ENCODE data around the gene RUNX3. TPM values are rescaled to one million over a fixed set of nuclear protein-coding genes. Genes with fewer than 3 reads are reported as not detected.

The RUNX3 gene
- total and polyA plus RNA-seq, 4 donors, result 0.43 to 1.1 (median 0.88) TPM

DNA sequence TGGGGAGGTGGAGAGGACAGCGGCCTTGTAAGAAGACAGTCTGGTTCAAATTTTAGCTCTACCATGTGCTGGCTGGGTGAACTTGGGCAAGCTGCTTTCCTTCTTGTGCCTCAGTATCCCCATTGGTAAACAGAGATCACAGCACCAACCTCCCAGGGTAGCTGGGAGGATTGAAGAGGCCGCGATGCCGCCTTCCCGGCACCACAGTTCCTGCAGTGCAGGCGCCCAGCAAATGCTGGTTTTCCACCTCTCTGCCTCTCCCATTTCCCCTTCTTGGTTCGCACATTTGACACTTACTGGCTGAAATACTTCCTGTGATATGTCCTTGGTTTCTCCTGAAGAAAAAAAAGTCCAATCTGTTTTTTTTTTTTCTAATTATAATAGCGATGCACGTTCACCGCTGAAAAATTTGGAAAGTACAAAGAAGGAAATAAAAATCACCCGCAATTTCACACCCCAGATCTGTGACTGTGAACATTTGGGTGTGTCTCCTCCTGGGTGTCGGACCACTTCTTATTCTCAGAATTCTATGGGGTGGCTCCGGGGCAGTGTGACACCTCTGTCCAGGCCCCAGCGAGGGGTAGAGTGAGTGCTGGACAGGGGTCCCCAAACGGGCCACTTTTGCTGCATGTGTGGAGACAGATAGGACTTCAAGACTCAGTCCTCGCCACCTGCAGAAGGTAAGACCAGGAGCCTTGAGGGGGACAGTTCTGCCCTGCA, 73.1 kb downstream of the RUNX3 start:
- 86% methylated on average over 16 of the region's 16 CpGs for WGBS
- Histone ChIP-seq H3K27me3 (ENCODE audit: control insufficient read depth in 4 of 4, insufficient read depth in 4 of 4, low read length in 3 of 4) (peaks cover 0 to 2% (median 0%) of the 10 kb centered on the region in 4 donors), H3K9ac (ENCODE audit: low read depth in 1 of 2, low read length in 2 of 2) (no peak overlapping the region), H3K27ac (ENCODE audit: low read depth in 1 of 2, low read length in 2 of 2) (no peak overlapping the region), H3K9me3 (ENCODE audit: control insufficient read depth in 4 of 4, low read length in 3 of 4) (no peaks in the 10 kb centered on the region), H3K4me1 (ENCODE audit: control insufficient read depth in 4 of 4, insufficient read depth in 4 of 4, low read length in 3 of 4) (no peaks in the 10 kb centered on the region), H3K4me3 (ENCODE audit: low read depth in 1 of 3, low read length in 3 of 3) (no peak overlapping the region), H3K36me3 (ENCODE audit: control insufficient read depth in 4 of 4, insufficient read depth in 3 of 4, low read depth in 1 of 4, low read length in 3 of 4) (no peaks in the 10 kb centered on the region)
- TF ChIP-seq GABPA (IDR thresholded peaks at IDR 0.05 in 1 of 2, conservative IDR thresholded peaks at IDR 0.05 in 1 of 2) (no peak), RAD21 (IDR thresholded peaks at IDR 0.05) (no peak), NR2F2 (IDR thresholded peaks at IDR 0.05) (no peak), JUND (IDR thresholded peaks at IDR 0.05) (no peak)
- no peak for DNase-seq (ENCODE audit: low spot score)

DNA sequence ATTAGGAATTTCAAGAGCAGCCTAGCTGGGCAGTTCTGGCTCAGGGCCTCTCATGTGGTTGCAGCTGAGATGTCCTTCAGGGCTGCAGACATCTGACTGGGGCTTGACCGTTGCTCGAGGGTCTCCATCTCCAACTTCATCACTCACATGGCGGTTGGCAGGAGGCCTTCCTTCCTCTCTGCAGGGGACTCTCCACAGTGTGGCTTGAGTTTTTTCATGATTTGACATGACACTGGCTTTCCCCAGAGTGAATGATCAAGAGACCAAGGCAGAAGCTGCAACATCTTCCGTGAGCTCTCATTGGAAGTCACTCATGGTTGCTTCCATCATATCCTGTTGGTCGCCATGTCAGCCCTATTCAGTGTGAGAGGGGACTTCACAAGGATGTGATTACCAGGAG, 74.6 kb downstream of the RUNX3 start:
- no peaks in the 10 kb centered on the region for H3K4me1 ChIP-seq (ENCODE audit: control insufficient read depth in 4 of 4, insufficient read depth in 4 of 4, low read length in 3 of 4)
- peaks cover 0 to 2% (median 0%) of the 10 kb centered on the region in 4 donors for H3K27me3 ChIP-seq (ENCODE audit: control insufficient read depth in 4 of 4, insufficient read depth in 4 of 4, low read length in 3 of 4)
- 86% methylated on average over 5 of the region's 5 CpGs for WGBS
- H3K27ac ChIP-seq (ENCODE audit: low read depth in 1 of 2, low read length in 2 of 2), result no peak overlapping the region
- no peaks in the 10 kb centered on the region for H3K9me3 ChIP-seq (ENCODE audit: control insufficient read depth in 4 of 4, low read length in 3 of 4)
- no peak overlapping the region for H3K9ac ChIP-seq (ENCODE audit: low read depth in 1 of 2, low read length in 2 of 2)
- TF ChIP-seq HNF4G (IDR thresholded peaks at IDR 0.05), result no peak
- no peak for TF ChIP-seq NR2F2 (IDR thresholded peaks at IDR 0.05)
- TF ChIP-seq, protein P1, sequence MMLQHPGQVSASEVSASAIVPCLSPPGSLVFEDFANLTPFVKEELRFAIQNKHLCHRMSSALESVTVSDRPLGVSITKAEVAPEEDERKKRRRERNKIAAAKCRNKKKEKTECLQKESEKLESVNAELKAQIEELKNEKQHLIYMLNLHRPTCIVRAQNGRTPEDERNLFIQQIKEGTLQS (IDR thresholded peaks at IDR 0.05), result no peak
- no peak for TF ChIP-seq FOXA1 (IDR thresholded peaks at IDR 0.05)
- TF ChIP-seq, protein P2, sequence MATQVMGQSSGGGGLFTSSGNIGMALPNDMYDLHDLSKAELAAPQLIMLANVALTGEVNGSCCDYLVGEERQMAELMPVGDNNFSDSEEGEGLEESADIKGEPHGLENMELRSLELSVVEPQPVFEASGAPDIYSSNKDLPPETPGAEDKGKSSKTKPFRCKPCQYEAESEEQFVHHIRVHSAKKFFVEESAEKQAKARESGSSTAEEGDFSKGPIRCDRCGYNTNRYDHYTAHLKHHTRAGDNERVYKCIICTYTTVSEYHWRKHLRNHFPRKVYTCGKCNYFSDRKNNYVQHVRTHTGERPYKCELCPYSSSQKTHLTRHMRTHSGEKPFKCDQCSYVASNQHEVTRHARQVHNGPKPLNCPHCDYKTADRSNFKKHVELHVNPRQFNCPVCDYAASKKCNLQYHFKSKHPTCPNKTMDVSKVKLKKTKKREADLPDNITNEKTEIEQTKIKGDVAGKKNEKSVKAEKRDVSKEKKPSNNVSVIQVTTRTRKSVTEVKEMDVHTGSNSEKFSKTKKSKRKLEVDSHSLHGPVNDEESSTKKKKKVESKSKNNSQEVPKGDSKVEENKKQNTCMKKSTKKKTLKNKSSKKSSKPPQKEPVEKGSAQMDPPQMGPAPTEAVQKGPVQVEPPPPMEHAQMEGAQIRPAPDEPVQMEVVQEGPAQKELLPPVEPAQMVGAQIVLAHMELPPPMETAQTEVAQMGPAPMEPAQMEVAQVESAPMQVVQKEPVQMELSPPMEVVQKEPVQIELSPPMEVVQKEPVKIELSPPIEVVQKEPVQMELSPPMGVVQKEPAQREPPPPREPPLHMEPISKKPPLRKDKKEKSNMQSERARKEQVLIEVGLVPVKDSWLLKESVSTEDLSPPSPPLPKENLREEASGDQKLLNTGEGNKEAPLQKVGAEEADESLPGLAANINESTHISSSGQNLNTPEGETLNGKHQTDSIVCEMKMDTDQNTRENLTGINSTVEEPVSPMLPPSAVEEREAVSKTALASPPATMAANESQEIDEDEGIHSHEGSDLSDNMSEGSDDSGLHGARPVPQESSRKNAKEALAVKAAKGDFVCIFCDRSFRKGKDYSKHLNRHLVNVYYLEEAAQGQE (IDR thresholded peaks at IDR 0.05), result no peak
- TF ChIP-seq FOXA2 (IDR thresholded peaks at IDR 0.05), result no peak
- TF ChIP-seq TAF1 (conservative IDR thresholded peaks at IDR 0.05), result no peak
- TF ChIP-seq, protein P3, sequence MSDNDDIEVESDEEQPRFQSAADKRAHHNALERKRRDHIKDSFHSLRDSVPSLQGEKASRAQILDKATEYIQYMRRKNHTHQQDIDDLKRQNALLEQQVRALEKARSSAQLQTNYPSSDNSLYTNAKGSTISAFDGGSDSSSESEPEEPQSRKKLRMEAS (IDR thresholded peaks at IDR 0.05), result no peak
- TF ChIP-seq JUND (IDR thresholded peaks at IDR 0.05), result no peak
- TF ChIP-seq RAD21 (IDR thresholded peaks at IDR 0.05), result no peak
- no peak for TF ChIP-seq SP1 (IDR thresholded peaks at IDR 0.05)
- no peak for TF ChIP-seq EGR1 (IDR thresholded peaks at IDR 0.05; ENCODE audit: low read depth in 2 of 2)
- DNase-seq (ENCODE audit: low spot score), result no peak
- H3K36me3 ChIP-seq (ENCODE audit: control insufficient read depth in 4 of 4, insufficient read depth in 3 of 4, low read depth in 1 of 4, low read length in 3 of 4), result no peaks in the 10 kb centered on the region
- H3K4me3 ChIP-seq (ENCODE audit: low read depth in 1 of 3, low read length in 3 of 3), result no peak overlapping the region

DNA sequence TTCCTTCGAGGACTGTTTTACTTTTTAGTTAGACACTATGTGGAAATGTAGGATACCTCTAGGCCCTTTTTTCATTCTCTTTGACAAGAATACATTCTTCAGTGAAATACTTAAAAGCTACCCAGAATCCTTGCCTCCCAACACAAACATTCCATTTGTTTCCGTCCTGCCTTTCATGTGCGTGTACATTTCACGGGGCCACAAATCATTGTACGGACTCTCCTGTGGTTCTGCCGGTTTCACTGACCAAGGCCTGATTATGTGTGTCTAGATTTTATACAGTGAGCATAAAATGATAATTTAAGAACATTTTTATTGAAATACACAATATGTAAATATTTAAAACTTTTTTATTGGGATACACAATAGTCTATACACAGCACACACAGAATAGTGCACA, 76.4 kb downstream of the RUNX3 start:
- WGBS, result 74% methylated on average over 6 of the region's 6 CpGs
- H3K4me1 ChIP-seq (ENCODE audit: control insufficient read depth in 4 of 4, insufficient read depth in 4 of 4, low read length in 3 of 4), result peaks cover 0 to 2% (median under 1%) of the 10 kb centered on the region in 4 donors
- DNase-seq (ENCODE audit: low spot score), result no peak

More for the DNA sequence above, 76.4 kb downstream of the RUNX3 start:
- H3K9me3 ChIP-seq (ENCODE audit: control insufficient read depth in 4 of 4, low read length in 3 of 4), result no peaks in the 10 kb centered on the region
- H3K27ac ChIP-seq (ENCODE audit: low read depth in 1 of 2, low read length in 2 of 2), result no peak overlapping the region
- H3K36me3 ChIP-seq (ENCODE audit: control insufficient read depth in 4 of 4, insufficient read depth in 3 of 4, low read depth in 1 of 4, low read length in 3 of 4), result no peaks in the 10 kb centered on the region
- H3K4me3 ChIP-seq (ENCODE audit: low read depth in 1 of 3, low read length in 3 of 3), result no peak overlapping the region
- peaks cover 0 to 2% (median 0%) of the 10 kb centered on the region in 4 donors for H3K27me3 ChIP-seq (ENCODE audit: control insufficient read depth in 4 of 4, insufficient read depth in 4 of 4, low read length in 3 of 4)
- no peak overlapping the region for H3K9ac ChIP-seq (ENCODE audit: low read depth in 1 of 2, low read length in 2 of 2)
- TF ChIP-seq HNF4G (IDR thresholded peaks at IDR 0.05) (no peak), EGR1 (IDR thresholded peaks at IDR 0.05; ENCODE audit: low read depth in 2 of 2) (no peak), NR2F2 (IDR thresholded peaks at IDR 0.05) (no peak), JUND (IDR thresholded peaks at IDR 0.05) (no peak)
- TF ChIP-seq, protein P4, sequence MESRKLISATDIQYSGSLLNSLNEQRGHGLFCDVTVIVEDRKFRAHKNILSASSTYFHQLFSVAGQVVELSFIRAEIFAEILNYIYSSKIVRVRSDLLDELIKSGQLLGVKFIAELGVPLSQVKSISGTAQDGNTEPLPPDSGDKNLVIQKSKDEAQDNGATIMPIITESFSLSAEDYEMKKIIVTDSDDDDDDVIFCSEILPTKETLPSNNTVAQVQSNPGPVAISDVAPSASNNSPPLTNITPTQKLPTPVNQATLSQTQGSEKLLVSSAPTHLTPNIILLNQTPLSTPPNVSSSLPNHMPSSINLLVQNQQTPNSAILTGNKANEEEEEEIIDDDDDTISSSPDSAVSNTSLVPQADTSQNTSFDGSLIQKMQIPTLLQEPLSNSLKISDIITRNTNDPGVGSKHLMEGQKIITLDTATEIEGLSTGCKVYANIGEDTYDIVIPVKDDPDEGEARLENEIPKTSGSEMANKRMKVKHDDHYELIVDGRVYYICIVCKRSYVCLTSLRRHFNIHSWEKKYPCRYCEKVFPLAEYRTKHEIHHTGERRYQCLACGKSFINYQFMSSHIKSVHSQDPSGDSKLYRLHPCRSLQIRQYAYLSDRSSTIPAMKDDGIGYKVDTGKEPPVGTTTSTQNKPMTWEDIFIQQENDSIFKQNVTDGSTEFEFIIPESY (IDR thresholded peaks at IDR 0.05), result no peak
- TF ChIP-seq, protein P1 (IDR thresholded peaks at IDR 0.05), result no peak
